RWPE1 (cell line): ENCODE measurements around the gene DERL3.

ENCODE experiments used
- CTCF ChIA-PET: fragments of 350-600 bp; sonication (Branson Sonifier 250); formaldehyde crosslinking; extraction: SDS; loops from one replicate; lab custom pipeline; 2021; lab: Yijun Ruan, JAX
- POLR2A ChIA-PET: fragments of 400-600 bp; formaldehyde crosslinking; extraction: SDS; loops from one replicate; lab custom pipeline; 2020; ENCODE audit warnings: antibody characterized with exemption; ENCODE audit not compliant: low non-redundant PET; lab: Yijun Ruan, JAX
- DNase-seq: peaks from one replicate; pipeline ENCODE4 v3.0.0; 2012; ENCODE audit warnings: low spot score
- H3K27ac ChIP-seq: fragments of 450-650 bp; 2 replicates; pipeline ENCODE4 v1.5.1; 2017
- CTCF ChIP-seq: fragments of 450-650 bp; conservative IDR thresholded peaks from 2 replicates; pipeline ENCODE4 v1.5.1; 2017; ENCODE audit warnings: low read depth, mild to moderate bottlenecking

Gene DERL3

GRCh38 chr22:23831781-23832180 is 7.0 kb downstream of the DERL3 start:
- CTCF ChIA-PET: no interaction called here

GRCh38 chr22:23831261-23831660 is 7.5 kb downstream of the DERL3 start:
- ChIA-PET CTCF (no interaction called here), POLR2A (no interaction called here)
- no peak for TF ChIP-seq CTCF
- H3K27ac ChIP-seq: no peak overlapping the region
- DNase-seq: no peak

More at GRCh38 chr22:23831781-23832180, 7.0 kb downstream of the DERL3 start:
- TF ChIP-seq CTCF: no peak
- peak overlapping the region; percentile 28 for H3K27ac ChIP-seq
- DNase-seq: no peak
- POLR2A ChIA-PET: no interaction called here

GRCh38 chr22:23829845-23830372 is 8.9 kb downstream of the DERL3 start:
- DNase-seq: no peak
- ChIA-PET POLR2A (no interaction called here), CTCF (no interaction called here)
- no peak for TF ChIP-seq CTCF
- no peak overlapping the region for H3K27ac ChIP-seq

GRCh38 chr22:23828800-23829680 is 9.8 kb downstream of the DERL3 start:
- no peak for DNase-seq
- POLR2A ChIA-PET: no interaction called here
- no peak for TF ChIP-seq CTCF
- CTCF ChIA-PET: interaction anchor here (0.6 to 1.1 kb wide), 2 partner anchors 21 to 442 kb away, joined by 3 to 5 read pairs; no protein-coding TSS in a partner anchor
- H3K27ac ChIP-seq: peak overlapping the region; percentile 32

GRCh38 chr22:23827351-23827995 is 11.3 kb downstream of the DERL3 start:
- POLR2A ChIA-PET: no interaction called here
- H3K27ac ChIP-seq: peak overlapping the region; percentile 64; the same call in 1 of the 2 replicates
- no peak for TF ChIP-seq CTCF
- CTCF ChIA-PET: interaction anchor here (0.6 kb wide), 1 partner anchor 72 kb away, joined by 4 read pairs; no protein-coding TSS in a partner anchor
- no peak for DNase-seq
